ENCODE results near the gene FYN. TPM values are rescaled to one million over a fixed set of nuclear protein-coding genes. Genes with fewer than 3 reads are reported as not detected.

The FYN gene
- total RNA-seq, 2 donors from 2014 or later, result 78.9 to 98.7 TPM

- TF ChIP-seq CTCF (IDR thresholded peaks at IDR 0.05), result no peak
- Histone ChIP-seq H3K36me3 (no peaks in the 10 kb centered on the region), H3K27ac (peak overlapping the region; percentile 69 to 80), H3K4me3 (peak overlapping the region; percentile 2 to 37), H3K4me1 (peaks cover 0 to 33% of the 10 kb centered on the region in 2 donors), H3K9me3 (no peaks in the 10 kb centered on the region), H3K27me3 (no peaks in the 10 kb centered on the region)
- peak; percentile 67 for DNase-seq (ENCODE audit: low spot score)
Measured at GRCh38 chr6:111625461-111626391, 247.5 kb downstream of the FYN start.

- H3K4me1 ChIP-seq, result peaks cover 0 to 33% of the 10 kb centered on the region in 2 donors
- no peak overlapping the region for H3K27ac ChIP-seq
- no peaks in the 10 kb centered on the region for H3K27me3 ChIP-seq
- H3K4me3 ChIP-seq, result no peak overlapping the region
- no peaks in the 10 kb centered on the region for H3K9me3 ChIP-seq
- DNase-seq (ENCODE audit: low spot score), result no peak
- no peaks in the 10 kb centered on the region for H3K36me3 ChIP-seq
- no peak for TF ChIP-seq CTCF (IDR thresholded peaks at IDR 0.05)
Measured at GRCh38 chr6:111625099-111625416, 248.2 kb downstream of the FYN start.

GRCh38 chr6:111624401-111625098, 248.7 kb downstream of the FYN start:
- TF ChIP-seq CTCF (IDR thresholded peaks at IDR 0.05), result no peak
- H3K36me3 ChIP-seq, result no peaks in the 10 kb centered on the region
- H3K27me3 ChIP-seq, result no peaks in the 10 kb centered on the region
- no peak overlapping the region for H3K27ac ChIP-seq
- H3K4me3 ChIP-seq, result no peak overlapping the region
- H3K9me3 ChIP-seq, result no peaks in the 10 kb centered on the region
- H3K4me1 ChIP-seq, result peaks cover 0 to 33% of the 10 kb centered on the region in 2 donors
- no peak for DNase-seq (ENCODE audit: low spot score)

- peaks cover 0 to 24% of the 10 kb centered on the region in 2 donors for H3K4me1 ChIP-seq
- H3K27me3 ChIP-seq, result no peaks in the 10 kb centered on the region
- no peak overlapping the region for H3K4me3 ChIP-seq
- no peak for TF ChIP-seq CTCF (IDR thresholded peaks at IDR 0.05)
- H3K27ac ChIP-seq, result no peak overlapping the region
- no peaks in the 10 kb centered on the region for H3K9me3 ChIP-seq
- no peaks in the 10 kb centered on the region for H3K36me3 ChIP-seq
- DNase-seq (ENCODE audit: low spot score), result peak; percentile 42
Measured at GRCh38 chr6:111623046-111623718, 250.1 kb downstream of the FYN start.

- no peaks in the 10 kb centered on the region for H3K27me3 ChIP-seq
- H3K4me3 ChIP-seq, result no peak overlapping the region
- peak; percentile 57 for DNase-seq (ENCODE audit: low spot score)
- H3K9me3 ChIP-seq, result no peaks in the 10 kb centered on the region
- peaks cover 0 to 1% of the 10 kb centered on the region in 2 donors for H3K4me1 ChIP-seq
- no peak for TF ChIP-seq CTCF (IDR thresholded peaks at IDR 0.05)
- no peak overlapping the region for H3K27ac ChIP-seq
- no peaks in the 10 kb centered on the region for H3K36me3 ChIP-seq
Measured at GRCh38 chr6:111620169-111620568, 253.1 kb downstream of the FYN start.
